WTC11 (cell line): ENCODE measurements around the gene ARHGEF28. TPM values are rescaled to one million over a fixed set of nuclear protein-coding genes. Genes with fewer than 3 reads are reported as not detected.

Experiments used
- ATAC-seq: fragments of 200-7000 bp; cut with Tn5 transposase; 2 replicates; pipeline ENCODE4 v1.10.0; 2021; ENCODE audit warnings: mild to moderate bottlenecking, moderate library complexity
- CTCF ChIA-PET: fragments of 300-600 bp; sonication (Branson Sonifier 250); formaldehyde crosslinking; loops from one replicate; lab custom pipeline; 2021; ENCODE audit warnings: antibody characterized with exemption; lab: Charles Lee
- POLR2A ChIA-PET: fragments of 350-600 bp; sonication (Branson Sonifier 250); formaldehyde crosslinking; loops from one replicate; lab custom pipeline; 2021; ENCODE audit warnings: antibody characterized with exemption; lab: Charles Lee
- DNase-seq: peaks from one replicate; pipeline ENCODE4 v3.0.0; 2021; ENCODE audit warnings: low spot score
- H3K27ac Mint-ChIP-seq: 2 replicates; pipeline ENCODE4 v1.8.0; 2021; ENCODE audit warnings: mixed read lengths
- H3K27me3 Mint-ChIP-seq: 2 replicates; pipeline ENCODE4 v1.8.0; 2021; ENCODE audit warnings: low read depth, mild to moderate bottlenecking, moderate library complexity, mixed read lengths
- H3K36me3 Mint-ChIP-seq: 2 replicates; pipeline ENCODE4 v1.8.0; 2021; ENCODE audit warnings: mixed read lengths
- H3K4me1 Mint-ChIP-seq: 2 replicates; pipeline ENCODE4 v1.8.0; 2022; ENCODE audit warnings: mixed read lengths
- H3K4me3 Mint-ChIP-seq: 2 replicates; pipeline ENCODE4 v1.8.0; 2021; ENCODE audit warnings: mild to moderate bottlenecking, moderate library complexity, mixed read lengths
- H3K9me3 Mint-ChIP-seq: 2 replicates; pipeline ENCODE4 v1.8.0; 2021; ENCODE audit warnings: mixed read lengths
- EMX1 ChIP-seq: fragments of 250-450 bp; sonication (Bioruptor Pico); IDR thresholded peaks from 2 replicates; pipeline ENCODE4 v1.8.0; 2021; ENCODE audit warnings: mild to moderate bottlenecking
- HMGA2 ChIP-seq: fragments of 250-450 bp; sonication (Bioruptor Pico); IDR thresholded peaks from 2 replicates; pipeline ENCODE4 v1.4.0; 2021; ENCODE audit warnings: mild to moderate bottlenecking, moderate library complexity
- JAZF1 ChIP-seq: fragments of 250-450 bp; sonication (Bioruptor Pico); IDR thresholded peaks from 2 replicates; pipeline ENCODE4 v1.9.0; 2021; ENCODE audit warnings: moderate library complexity, mild to moderate bottlenecking, inconsistent platforms
- JUN ChIP-seq: sonication (generic); formaldehyde crosslinking; IDR thresholded peaks from 2 replicates; pipeline ENCODE4 v1.8.0; 2023; ENCODE audit warnings: mild to moderate bottlenecking, missing genetic modification reagents
- KAT7 ChIP-seq: sonication (generic); formaldehyde crosslinking; IDR thresholded peaks from 2 replicates; pipeline ENCODE4 v1.8.1; 2023; ENCODE audit warnings: missing genetic modification reagents, mild to moderate bottlenecking, borderline replicate concordance
- MYBL2 ChIP-seq: sonication (generic); formaldehyde crosslinking; IDR thresholded peaks from 2 replicates; pipeline ENCODE4 v1.8.1; 2023; ENCODE audit warnings: mild to moderate bottlenecking, moderate library complexity, missing genetic modification reagents
- NFATC4 ChIP-seq: fragments of 250-450 bp; sonication (Bioruptor Pico); IDR thresholded peaks from 2 replicates; pipeline ENCODE4 v1.9.0; 2021; ENCODE audit warnings: mild to moderate bottlenecking
- NFYB ChIP-seq: sonication (generic); formaldehyde crosslinking; conservative IDR thresholded peaks from 2 replicates; pipeline ENCODE4 v1.8.0; 2022; ENCODE audit warnings: low read depth, missing genetic modification reagents
- NR3C1 ChIP-seq: sonication (generic); formaldehyde crosslinking; conservative IDR thresholded peaks from 2 replicates; pipeline ENCODE4 v1.8.1; 2023; ENCODE audit warnings: low read depth, mild to moderate bottlenecking, missing genetic modification reagents
- TEAD4 ChIP-seq: sonication (generic); formaldehyde crosslinking; IDR thresholded peaks from 2 replicates; pipeline ENCODE4 v1.8.0; 2022; ENCODE audit warnings: mild to moderate bottlenecking, missing genetic modification reagents
- TP53 ChIP-seq: sonication (generic); formaldehyde crosslinking; IDR thresholded peaks from 2 replicates; pipeline ENCODE4 v1.8.1; 2023; ENCODE audit warnings: mild to moderate bottlenecking, missing genetic modification reagents
- ZNF121 ChIP-seq: sonication (generic); formaldehyde crosslinking; IDR thresholded peaks from 2 replicates; pipeline ENCODE4 v1.8.0; 2023; ENCODE audit warnings: missing genetic modification reagents
- ZNF416 ChIP-seq: fragments of 250-450 bp; sonication (Bioruptor Pico); IDR thresholded peaks from 2 replicates; pipeline ENCODE4 v1.9.0; 2021; ENCODE audit warnings: mild to moderate bottlenecking, inconsistent platforms
- total RNA-seq: library from RNA; stranded (reverse); gene quantifications from 3 replicates; pipeline ENCODE4 v1.2.3, GENCODE V29; 2021
- TF ChIP-seq, protein P1 (sequence below): fragments of 250-450 bp; sonication (Bioruptor Pico); IDR thresholded peaks from 2 replicates; pipeline ENCODE4 v1.8.0; 2021; ENCODE audit warnings: mild to moderate bottlenecking
- TF ChIP-seq, protein P2 (sequence below): sonication (generic); formaldehyde crosslinking; IDR thresholded peaks from 2 replicates; pipeline ENCODE4 v1.8.1; 2022; ENCODE audit warnings: low read depth, missing genetic modification reagents, borderline replicate concordance
- TF ChIP-seq, protein P3 (sequence below): fragments of 250-450 bp; sonication (Bioruptor Pico); IDR thresholded peaks from 2 replicates; pipeline ENCODE4 v1.9.0; 2021; ENCODE audit warnings: mild to moderate bottlenecking
- TF ChIP-seq, protein P4 (sequence below): fragments of 200-600 bp; IDR thresholded peaks from 2 replicates; pipeline ENCODE4 v1.8.0; 2022; ENCODE audit warnings: antibody characterized with exemption
- TF ChIP-seq, protein P5 (sequence below): sonication (generic); formaldehyde crosslinking; IDR thresholded peaks from 2 replicates; pipeline ENCODE4 v1.8.1; 2023; ENCODE audit warnings: mild to moderate bottlenecking, missing genetic modification reagents
- TF ChIP-seq, protein P6 (sequence below): sonication (generic); formaldehyde crosslinking; IDR thresholded peaks from 2 replicates; pipeline ENCODE4 v1.8.0; 2022; ENCODE audit warnings: mild to moderate bottlenecking, missing genetic modification reagents
- TF ChIP-seq, protein P7 (sequence below): sonication (generic); formaldehyde crosslinking; conservative IDR thresholded peaks from 2 replicates; pipeline ENCODE4 v1.8.1; 2023; ENCODE audit warnings: mild to moderate bottlenecking, low read depth, missing genetic modification reagents, moderate library complexity
- TF ChIP-seq, protein P8 (sequence below): sonication (generic); formaldehyde crosslinking; conservative IDR thresholded peaks from 2 replicates; pipeline ENCODE4 v1.8.1; 2022; ENCODE audit warnings: mild to moderate bottlenecking, missing genetic modification reagents

Gene ARHGEF28
- total RNA-seq, 1 experiment from 2014 or later: 0.96 TPM

DNA sequence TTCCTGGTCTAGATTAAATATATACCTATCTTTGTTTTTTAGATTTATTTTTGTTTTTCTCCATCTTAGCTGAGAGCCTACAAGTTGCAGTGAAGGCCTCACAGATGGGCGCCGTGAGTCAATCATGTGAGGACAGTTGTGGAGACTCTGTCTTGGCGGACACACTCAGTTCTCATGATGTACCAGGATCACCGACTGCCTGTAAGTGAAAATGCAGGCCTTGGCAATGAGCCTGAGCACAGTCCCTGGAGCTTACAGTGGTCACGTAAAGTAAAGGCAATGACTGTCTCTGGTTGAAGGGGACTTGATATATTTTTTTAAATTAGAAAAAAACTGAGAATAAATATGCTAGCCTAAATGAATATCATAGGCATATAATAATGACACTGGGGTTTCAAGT, 271.9 kb downstream of the ARHGEF28 start:
- DNase-seq: no peak
- TF ChIP-seq TP53 (CRISPR knock-in tag): no peak
- TF ChIP-seq JUN (CRISPR knock-in tag): no peak
- TF ChIP-seq JAZF1 (CRISPR knock-in tag): no peak
- no peak for TF ChIP-seq ZNF416 (CRISPR knock-in tag)
- TF ChIP-seq NFYB (CRISPR knock-in tag): no peak
- no peak for TF ChIP-seq HMGA2
- TF ChIP-seq, protein P1, sequence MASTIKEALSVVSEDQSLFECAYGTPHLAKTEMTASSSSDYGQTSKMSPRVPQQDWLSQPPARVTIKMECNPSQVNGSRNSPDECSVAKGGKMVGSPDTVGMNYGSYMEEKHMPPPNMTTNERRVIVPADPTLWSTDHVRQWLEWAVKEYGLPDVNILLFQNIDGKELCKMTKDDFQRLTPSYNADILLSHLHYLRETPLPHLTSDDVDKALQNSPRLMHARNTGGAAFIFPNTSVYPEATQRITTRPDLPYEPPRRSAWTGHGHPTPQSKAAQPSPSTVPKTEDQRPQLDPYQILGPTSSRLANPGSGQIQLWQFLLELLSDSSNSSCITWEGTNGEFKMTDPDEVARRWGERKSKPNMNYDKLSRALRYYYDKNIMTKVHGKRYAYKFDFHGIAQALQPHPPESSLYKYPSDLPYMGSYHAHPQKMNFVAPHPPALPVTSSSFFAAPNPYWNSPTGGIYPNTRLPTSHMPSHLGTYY: no peak
- TF ChIP-seq, protein P2, sequence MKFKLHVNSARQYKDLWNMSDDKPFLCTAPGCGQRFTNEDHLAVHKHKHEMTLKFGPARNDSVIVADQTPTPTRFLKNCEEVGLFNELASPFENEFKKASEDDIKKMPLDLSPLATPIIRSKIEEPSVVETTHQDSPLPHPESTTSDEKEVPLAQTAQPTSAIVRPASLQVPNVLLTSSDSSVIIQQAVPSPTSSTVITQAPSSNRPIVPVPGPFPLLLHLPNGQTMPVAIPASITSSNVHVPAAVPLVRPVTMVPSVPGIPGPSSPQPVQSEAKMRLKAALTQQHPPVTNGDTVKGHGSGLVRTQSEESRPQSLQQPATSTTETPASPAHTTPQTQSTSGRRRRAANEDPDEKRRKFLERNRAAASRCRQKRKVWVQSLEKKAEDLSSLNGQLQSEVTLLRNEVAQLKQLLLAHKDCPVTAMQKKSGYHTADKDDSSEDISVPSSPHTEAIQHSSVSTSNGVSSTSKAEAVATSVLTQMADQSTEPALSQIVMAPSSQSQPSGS: no peak
- TF ChIP-seq, all 79 proteins: peak for 0
- ATAC-seq: no peak
- H3K27me3 Mint-ChIP-seq: no peaks in the 10 kb centered on the region
- H3K9me3 Mint-ChIP-seq: no peaks in the 10 kb centered on the region
- ChIA-PET POLR2A (no interaction called here), CTCF (no interaction called here)
- H3K4me1 Mint-ChIP-seq: 0 out of 2 replicates have a peak, but pooled peaks cover 3% of the 10 kb centered on the region
- H3K36me3 Mint-ChIP-seq: no peaks in the 10 kb centered on the region
- H3K27ac Mint-ChIP-seq: no peak overlapping the region
- H3K4me3 Mint-ChIP-seq: no peak overlapping the region

DNA sequence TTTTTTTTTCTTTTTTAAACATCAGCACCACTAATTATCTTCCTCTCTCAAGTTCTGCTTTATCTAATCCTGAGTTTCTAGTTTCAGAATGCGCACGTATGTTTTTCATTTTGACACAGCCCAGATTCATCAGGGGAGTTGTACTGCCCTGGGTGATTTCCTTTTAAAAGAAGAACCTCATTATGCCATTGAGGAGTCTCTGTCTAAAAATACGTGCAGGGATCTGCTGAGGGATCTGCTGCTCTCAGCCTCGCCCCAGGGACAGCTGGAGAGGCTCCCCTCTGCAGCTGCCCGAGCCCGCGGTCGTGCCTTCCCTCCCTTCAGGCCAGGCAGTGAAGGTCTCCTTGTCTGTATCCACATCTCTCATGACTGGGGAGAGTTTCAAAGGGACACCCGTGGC, 273.1 kb downstream of the ARHGEF28 start:
- Mint-ChIP-seq H3K9me3 (no peaks in the 10 kb centered on the region), H3K4me3 (no peak overlapping the region), H3K4me1 (0 out of 2 replicates have a peak, but pooled peaks cover 3% of the 10 kb centered on the region), H3K27ac (no peak overlapping the region), H3K27me3 (no peaks in the 10 kb centered on the region), H3K36me3 (no peaks in the 10 kb centered on the region)
- POLR2A ChIA-PET: no interaction called here
- DNase-seq: no peak
- ATAC-seq: no peak
- CTCF ChIA-PET: no interaction called here
- TF ChIP-seq, protein P3, sequence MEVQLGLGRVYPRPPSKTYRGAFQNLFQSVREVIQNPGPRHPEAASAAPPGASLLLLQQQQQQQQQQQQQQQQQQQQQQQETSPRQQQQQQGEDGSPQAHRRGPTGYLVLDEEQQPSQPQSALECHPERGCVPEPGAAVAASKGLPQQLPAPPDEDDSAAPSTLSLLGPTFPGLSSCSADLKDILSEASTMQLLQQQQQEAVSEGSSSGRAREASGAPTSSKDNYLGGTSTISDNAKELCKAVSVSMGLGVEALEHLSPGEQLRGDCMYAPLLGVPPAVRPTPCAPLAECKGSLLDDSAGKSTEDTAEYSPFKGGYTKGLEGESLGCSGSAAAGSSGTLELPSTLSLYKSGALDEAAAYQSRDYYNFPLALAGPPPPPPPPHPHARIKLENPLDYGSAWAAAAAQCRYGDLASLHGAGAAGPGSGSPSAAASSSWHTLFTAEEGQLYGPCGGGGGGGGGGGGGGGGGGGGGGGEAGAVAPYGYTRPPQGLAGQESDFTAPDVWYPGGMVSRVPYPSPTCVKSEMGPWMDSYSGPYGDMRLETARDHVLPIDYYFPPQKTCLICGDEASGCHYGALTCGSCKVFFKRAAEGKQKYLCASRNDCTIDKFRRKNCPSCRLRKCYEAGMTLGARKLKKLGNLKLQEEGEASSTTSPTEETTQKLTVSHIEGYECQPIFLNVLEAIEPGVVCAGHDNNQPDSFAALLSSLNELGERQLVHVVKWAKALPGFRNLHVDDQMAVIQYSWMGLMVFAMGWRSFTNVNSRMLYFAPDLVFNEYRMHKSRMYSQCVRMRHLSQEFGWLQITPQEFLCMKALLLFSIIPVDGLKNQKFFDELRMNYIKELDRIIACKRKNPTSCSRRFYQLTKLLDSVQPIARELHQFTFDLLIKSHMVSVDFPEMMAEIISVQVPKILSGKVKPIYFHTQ (CRISPR knock-in tag): no peak
- TF ChIP-seq MYBL2 (no peak), NFATC4 (CRISPR knock-in tag) (no peak), NR3C1 (no peak), KAT7 (CRISPR knock-in tag) (no peak), TEAD4 (no peak), NFYB (CRISPR knock-in tag) (no peak), EMX1 (CRISPR knock-in tag) (no peak), ZNF121 (CRISPR knock-in tag) (no peak)
- TF ChIP-seq, protein P4, sequence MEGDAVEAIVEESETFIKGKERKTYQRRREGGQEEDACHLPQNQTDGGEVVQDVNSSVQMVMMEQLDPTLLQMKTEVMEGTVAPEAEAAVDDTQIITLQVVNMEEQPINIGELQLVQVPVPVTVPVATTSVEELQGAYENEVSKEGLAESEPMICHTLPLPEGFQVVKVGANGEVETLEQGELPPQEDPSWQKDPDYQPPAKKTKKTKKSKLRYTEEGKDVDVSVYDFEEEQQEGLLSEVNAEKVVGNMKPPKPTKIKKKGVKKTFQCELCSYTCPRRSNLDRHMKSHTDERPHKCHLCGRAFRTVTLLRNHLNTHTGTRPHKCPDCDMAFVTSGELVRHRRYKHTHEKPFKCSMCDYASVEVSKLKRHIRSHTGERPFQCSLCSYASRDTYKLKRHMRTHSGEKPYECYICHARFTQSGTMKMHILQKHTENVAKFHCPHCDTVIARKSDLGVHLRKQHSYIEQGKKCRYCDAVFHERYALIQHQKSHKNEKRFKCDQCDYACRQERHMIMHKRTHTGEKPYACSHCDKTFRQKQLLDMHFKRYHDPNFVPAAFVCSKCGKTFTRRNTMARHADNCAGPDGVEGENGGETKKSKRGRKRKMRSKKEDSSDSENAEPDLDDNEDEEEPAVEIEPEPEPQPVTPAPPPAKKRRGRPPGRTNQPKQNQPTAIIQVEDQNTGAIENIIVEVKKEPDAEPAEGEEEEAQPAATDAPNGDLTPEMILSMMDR: no peak
- TF ChIP-seq, protein P5, sequence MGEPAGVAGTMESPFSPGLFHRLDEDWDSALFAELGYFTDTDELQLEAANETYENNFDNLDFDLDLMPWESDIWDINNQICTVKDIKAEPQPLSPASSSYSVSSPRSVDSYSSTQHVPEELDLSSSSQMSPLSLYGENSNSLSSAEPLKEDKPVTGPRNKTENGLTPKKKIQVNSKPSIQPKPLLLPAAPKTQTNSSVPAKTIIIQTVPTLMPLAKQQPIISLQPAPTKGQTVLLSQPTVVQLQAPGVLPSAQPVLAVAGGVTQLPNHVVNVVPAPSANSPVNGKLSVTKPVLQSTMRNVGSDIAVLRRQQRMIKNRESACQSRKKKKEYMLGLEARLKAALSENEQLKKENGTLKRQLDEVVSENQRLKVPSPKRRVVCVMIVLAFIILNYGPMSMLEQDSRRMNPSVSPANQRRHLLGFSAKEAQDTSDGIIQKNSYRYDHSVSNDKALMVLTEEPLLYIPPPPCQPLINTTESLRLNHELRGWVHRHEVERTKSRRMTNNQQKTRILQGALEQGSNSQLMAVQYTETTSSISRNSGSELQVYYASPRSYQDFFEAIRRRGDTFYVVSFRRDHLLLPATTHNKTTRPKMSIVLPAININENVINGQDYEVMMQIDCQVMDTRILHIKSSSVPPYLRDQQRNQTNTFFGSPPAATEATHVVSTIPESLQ: no peak
- TF ChIP-seq, protein P6, sequence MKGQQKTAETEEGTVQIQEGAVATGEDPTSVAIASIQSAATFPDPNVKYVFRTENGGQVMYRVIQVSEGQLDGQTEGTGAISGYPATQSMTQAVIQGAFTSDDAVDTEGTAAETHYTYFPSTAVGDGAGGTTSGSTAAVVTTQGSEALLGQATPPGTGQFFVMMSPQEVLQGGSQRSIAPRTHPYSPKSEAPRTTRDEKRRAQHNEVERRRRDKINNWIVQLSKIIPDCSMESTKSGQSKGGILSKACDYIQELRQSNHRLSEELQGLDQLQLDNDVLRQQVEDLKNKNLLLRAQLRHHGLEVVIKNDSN (CRISPR knock-in tag): no peak
- TF ChIP-seq, protein P7, sequence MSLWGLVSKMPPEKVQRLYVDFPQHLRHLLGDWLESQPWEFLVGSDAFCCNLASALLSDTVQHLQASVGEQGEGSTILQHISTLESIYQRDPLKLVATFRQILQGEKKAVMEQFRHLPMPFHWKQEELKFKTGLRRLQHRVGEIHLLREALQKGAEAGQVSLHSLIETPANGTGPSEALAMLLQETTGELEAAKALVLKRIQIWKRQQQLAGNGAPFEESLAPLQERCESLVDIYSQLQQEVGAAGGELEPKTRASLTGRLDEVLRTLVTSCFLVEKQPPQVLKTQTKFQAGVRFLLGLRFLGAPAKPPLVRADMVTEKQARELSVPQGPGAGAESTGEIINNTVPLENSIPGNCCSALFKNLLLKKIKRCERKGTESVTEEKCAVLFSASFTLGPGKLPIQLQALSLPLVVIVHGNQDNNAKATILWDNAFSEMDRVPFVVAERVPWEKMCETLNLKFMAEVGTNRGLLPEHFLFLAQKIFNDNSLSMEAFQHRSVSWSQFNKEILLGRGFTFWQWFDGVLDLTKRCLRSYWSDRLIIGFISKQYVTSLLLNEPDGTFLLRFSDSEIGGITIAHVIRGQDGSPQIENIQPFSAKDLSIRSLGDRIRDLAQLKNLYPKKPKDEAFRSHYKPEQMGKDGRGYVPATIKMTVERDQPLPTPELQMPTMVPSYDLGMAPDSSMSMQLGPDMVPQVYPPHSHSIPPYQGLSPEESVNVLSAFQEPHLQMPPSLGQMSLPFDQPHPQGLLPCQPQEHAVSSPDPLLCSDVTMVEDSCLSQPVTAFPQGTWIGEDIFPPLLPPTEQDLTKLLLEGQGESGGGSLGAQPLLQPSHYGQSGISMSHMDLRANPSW (CRISPR knock-in tag): no peak
- TF ChIP-seq, protein P8, sequence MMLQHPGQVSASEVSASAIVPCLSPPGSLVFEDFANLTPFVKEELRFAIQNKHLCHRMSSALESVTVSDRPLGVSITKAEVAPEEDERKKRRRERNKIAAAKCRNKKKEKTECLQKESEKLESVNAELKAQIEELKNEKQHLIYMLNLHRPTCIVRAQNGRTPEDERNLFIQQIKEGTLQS: no peak
